Amniotic epithelial cell (primary cell): ENCODE measurements around the gene PSMA8.
"Not testable (repeated sequence)": the region's sequence is repeated elsewhere in the genome, so short reads cannot be mapped to it uniquely, and the experiment has no call there.

Source experiments
- DNase-seq: peaks from one replicate; pipeline ENCODE4 v3.0.0-alpha.2; 2010; ENCODE audit warnings: low read depth

Gene PSMA8

GRCh38 chr18:26176134-26176533 lies 42.5 kb downstream of the PSMA8 start:
- no peak for DNase-seq

- no peak for DNase-seq
These were observed 47.7 kb downstream of the PSMA8 start for GRCh38 chr18:26181343-26181826.

GRCh38 chr18:26183395-26184112 lies 49.9 kb downstream of the PSMA8 start:
- no peak for DNase-seq

- no peak for DNase-seq
These were observed 51.6 kb downstream of the PSMA8 start for GRCh38 chr18:26185267-26185666.

- no peak for DNase-seq
These were observed 56.8 kb downstream of the PSMA8 start for GRCh38 chr18:26190506-26190905.

- DNase-seq, result no peak
These were observed 58.6 kb downstream of the PSMA8 start for GRCh38 chr18:26192233-26192632.

- DNase-seq, result no peak
These were observed 62.9 kb downstream of the PSMA8 start for GRCh38 chr18:26196605-26197004.

GRCh38 chr18:26202001-26202400 lies 68.3 kb downstream of the PSMA8 start:
- not testable (repeated sequence) for DNase-seq

- DNase-seq, result no peak
These were observed 71.6 kb downstream of the PSMA8 start for GRCh38 chr18:26205318-26205717.

GRCh38 chr18:26206488-26206887 lies 72.8 kb downstream of the PSMA8 start:
- no peak for DNase-seq

GRCh38 chr18:26207937-26208336 lies 74.3 kb downstream of the PSMA8 start:
- no peak for DNase-seq

- DNase-seq, result no peak
These were observed 75.3 kb downstream of the PSMA8 start for GRCh38 chr18:26208977-26209376.

- no peak for DNase-seq
These were observed 76.5 kb downstream of the PSMA8 start for GRCh38 chr18:26210147-26210546.

- no peak for DNase-seq
These were observed 81.7 kb downstream of the PSMA8 start for GRCh38 chr18:26215247-26215970.

- DNase-seq, result no peak
These were observed 91.5 kb downstream of the PSMA8 start for GRCh38 chr18:26225022-26225693.

- DNase-seq, result no peak
These were observed 92.2 kb downstream of the PSMA8 start for GRCh38 chr18:26225915-26226228.

- peak; percentile 82 for DNase-seq
These were observed 92.8 kb downstream of the PSMA8 start, which contains the start of gene TAF4B for GRCh38 chr18:26226229-26227050. Gene TAF4B (plus strand): TSS chr18:26226445. CDS start chr18:26226934, 489 bp downstream.

GRCh38 chr18:26227051-26227670 lies 93.5 kb downstream of the PSMA8 start:
- peak; percentile 4 for DNase-seq

GRCh38 chr18:26228562-26229260 lies 95.0 kb downstream of the PSMA8 start:
- no peak for DNase-seq

GRCh38 chr18:26230497-26230896 lies 96.8 kb downstream of the PSMA8 start:
- DNase-seq, result no peak

GRCh38 chr18:26233208-26233607 lies 99.5 kb downstream of the PSMA8 start:
- DNase-seq, result no peak
